BLaER1 treated with 17β-estradiol and CSF1 and Interleukin-3, amounts not matched to agents 10 nM and 100 nM (cell line): ENCODE data around the gene TBL1X.

Experiments used
- H3K27ac ChIP-seq, 11 experiments: shearing (Covaris generic); formaldehyde crosslinking; 2 replicates each; pipeline ENCODE4 v1.8.1; 2022
- H3K27me3 ChIP-seq, 11 experiments: shearing (Covaris generic); formaldehyde crosslinking; 2 replicates each; pipeline ENCODE4 v1.8.1; 2022
- H3K36me3 ChIP-seq, 11 experiments: shearing (Covaris generic); formaldehyde crosslinking; 2 replicates each; pipeline ENCODE4 v1.8.1; 2022
- H3K4me1 ChIP-seq, 10 experiments: shearing (Covaris generic); formaldehyde crosslinking; 2 replicates each; pipeline ENCODE4 v1.8.1; 2022
- H3K4me2 ChIP-seq, 11 experiments: shearing (Covaris generic); formaldehyde crosslinking; 2 replicates each; pipeline ENCODE4 v1.8.1; 2022
- H3K4me3 ChIP-seq, 10 experiments: shearing (Covaris generic); formaldehyde crosslinking; 2 replicates each; pipeline ENCODE4 v1.8.1; 2022
- H3K9ac ChIP-seq, 11 experiments: shearing (Covaris generic); formaldehyde crosslinking; 2 replicates each; pipeline ENCODE4 v1.8.1; 2022
- H3K9me3 ChIP-seq, 11 experiments: shearing (Covaris generic); formaldehyde crosslinking; replicated peaks in 1 of 11; 2 replicates each; pipeline ENCODE4 v1.8.1; 2022
- H4K20me1 ChIP-seq, 11 experiments: shearing (Covaris generic); formaldehyde crosslinking; 2 replicates each; pipeline ENCODE4 v1.8.1; 2022
- Cebpa-rat ChIP-seq, 11 experiments: shearing (Covaris generic); IDR thresholded peaks; 2 replicates each; pipeline ENCODE4 v1.8.1; 2022

The TBL1X gene

GRCh38 chrX:9605484-9605883 is 140.6 kb downstream of the TBL1X start:
- Histone ChIP-seq H3K9ac (no peak overlapping the region), H3K9me3 (peaks cover 0 to 20% (median 0%) of the 10 kb centered on the region in 11 experiments; a peak in 9 of 22 replicates), H3K4me3 (no peak overlapping the region), H3K27ac (no peak overlapping the region), H3K4me2 (no peak overlapping the region), H3K27me3 (no peaks in the 10 kb centered on the region), H3K4me1 (peaks cover 25 to 35% (median 29%) of the 10 kb centered on the region in 10 experiments), H3K36me3 (peaks cover 4 to 32% (median 14%) of the 10 kb centered on the region in 11 experiments; a peak in 14 of 22 replicates), H4K20me1 (peaks cover 54 to 100% (median 93%) of the 10 kb centered on the region in 11 experiments; a peak in 21 of 22 replicates)
- no peak for TF ChIP-seq Cebpa-rat (IDR thresholded peaks at IDR 0.05)

GRCh38 chrX:9606971-9607370 is 142.1 kb downstream of the TBL1X start:
- Histone ChIP-seq H3K4me2 (no peak overlapping the region), H3K36me3 (peaks cover 4 to 32% (median 14%) of the 10 kb centered on the region in 11 experiments; a peak in 14 of 22 replicates), H3K9ac (no peak overlapping the region), H3K27ac (no peak overlapping the region), H3K27me3 (no peaks in the 10 kb centered on the region), H3K4me3 (no peak overlapping the region), H3K9me3 (peaks cover 0 to 20% (median 0%) of the 10 kb centered on the region in 11 experiments; a peak in 9 of 22 replicates), H4K20me1 (peaks cover 45 to 100% (median 93%) of the 10 kb centered on the region in 11 experiments; a peak in 20 of 22 replicates), H3K4me1 (peaks cover 19 to 30% (median 22%) of the 10 kb centered on the region in 10 experiments; a peak in 19 of 20 replicates)
- no peak for TF ChIP-seq Cebpa-rat (IDR thresholded peaks at IDR 0.05)

- peaks cover 2 to 19% (median 9%) of the 10 kb centered on the region in 11 experiments; a peak in 14 of 22 replicates for H3K36me3 ChIP-seq
- peaks cover 0 to 10% (median 0%) of the 10 kb centered on the region in 11 experiments; a peak in 8 of 22 replicates for H3K9me3 ChIP-seq
- TF ChIP-seq Cebpa-rat (IDR thresholded peaks at IDR 0.05), result no peak
- H3K27me3 ChIP-seq, result no peaks in the 10 kb centered on the region
- H3K4me3 ChIP-seq, result no peak overlapping the region
- H3K9ac ChIP-seq, result no peak overlapping the region
- H3K4me1 ChIP-seq, result peaks cover 0 to 17% (median 1%) of the 10 kb centered on the region in 10 experiments; a peak in 7 of 20 replicates
- H3K27ac ChIP-seq, result no peak overlapping the region
- H4K20me1 ChIP-seq, result peaks cover 32 to 95% (median 74%) of the 10 kb centered on the region in 11 experiments; a peak in 18 of 22 replicates
- no peak overlapping the region for H3K4me2 ChIP-seq
Measured at GRCh38 chrX:9609499-9609898, 144.6 kb downstream of the TBL1X start.

- peaks cover 0 to 17% (median 1%) of the 10 kb centered on the region in 10 experiments; a peak in 7 of 20 replicates for H3K4me1 ChIP-seq
- H3K4me2 ChIP-seq, result no peak overlapping the region
- no peak overlapping the region for H3K4me3 ChIP-seq
- no peak for TF ChIP-seq Cebpa-rat (IDR thresholded peaks at IDR 0.05)
- H4K20me1 ChIP-seq, result peaks cover 36 to 95% (median 77%) of the 10 kb centered on the region in 11 experiments; a peak in 19 of 22 replicates
- peaks cover 0 to 14% (median 4%) of the 10 kb centered on the region in 11 experiments; a peak in 12 of 22 replicates for H3K36me3 ChIP-seq
- H3K9me3 ChIP-seq, result peaks cover 0 to 5% (median 0%) of the 10 kb centered on the region in 11 experiments; a peak in 3 of 22 replicates
- H3K27me3 ChIP-seq, result no peaks in the 10 kb centered on the region
- H3K27ac ChIP-seq, result no peak overlapping the region
- no peak overlapping the region for H3K9ac ChIP-seq
Measured at GRCh38 chrX:9609987-9610386, 145.1 kb downstream of the TBL1X start.

- Histone ChIP-seq H3K4me1 (peaks cover 0 to 17% (median 1%) of the 10 kb centered on the region in 10 experiments; a peak in 7 of 20 replicates), H4K20me1 (peaks cover 40 to 95% (median 77%) of the 10 kb centered on the region in 11 experiments; a peak in 19 of 22 replicates), H3K4me2 (0 out of 22 replicates have a peak overlapping the region, but pooled peaks of 2 of the 11 experiments have one; percentile 8 to 15), H3K36me3 (peaks cover 0 to 14% (median 2%) of the 10 kb centered on the region in 11 experiments; a peak in 5 of 22 replicates), H3K27ac (no peak overlapping the region), H3K27me3 (no peaks in the 10 kb centered on the region), H3K9me3 (peaks cover 0 to under 1% (median 0%) of the 10 kb centered on the region in 11 experiments; a peak in 1 of 22 replicates), H3K4me3 (no peak overlapping the region), H3K9ac (no peak overlapping the region)
- no peak for TF ChIP-seq Cebpa-rat (IDR thresholded peaks at IDR 0.05)
Measured at GRCh38 chrX:9610771-9611392, 146.0 kb downstream of the TBL1X start.

- H3K36me3 ChIP-seq, result peaks cover 0 to 11% (median 0%) of the 10 kb centered on the region in 11 experiments; a peak in 3 of 22 replicates
- H3K9me3 ChIP-seq, result no peaks in the 10 kb centered on the region; a peak in 1 of 22 replicates
- H3K27me3 ChIP-seq, result no peaks in the 10 kb centered on the region
- no peak for TF ChIP-seq Cebpa-rat (IDR thresholded peaks at IDR 0.05)
- peaks cover 38 to 95% (median 75%) of the 10 kb centered on the region in 11 experiments; a peak in 19 of 22 replicates for H4K20me1 ChIP-seq
- no peak overlapping the region for H3K9ac ChIP-seq
- peaks cover 0 to 17% (median 1%) of the 10 kb centered on the region in 10 experiments; a peak in 7 of 20 replicates for H3K4me1 ChIP-seq
- no peak overlapping the region for H3K27ac ChIP-seq
- H3K4me2 ChIP-seq, result no peak overlapping the region
- H3K4me3 ChIP-seq, result no peak overlapping the region
Measured at GRCh38 chrX:9611436-9612145, 146.7 kb downstream of the TBL1X start.

- no peaks in the 10 kb centered on the region; a peak in 1 of 22 replicates for H3K9me3 ChIP-seq
- peaks cover 0 to 12% (median 0%) of the 10 kb centered on the region in 11 experiments; a peak in 4 of 22 replicates for H3K36me3 ChIP-seq
- no peak overlapping the region for H3K4me2 ChIP-seq
- H3K27ac ChIP-seq, result no peak overlapping the region
- H3K4me3 ChIP-seq, result no peak overlapping the region
- peaks cover 0 to 17% (median 1%) of the 10 kb centered on the region in 10 experiments; a peak in 7 of 20 replicates for H3K4me1 ChIP-seq
- H3K27me3 ChIP-seq, result no peaks in the 10 kb centered on the region
- no peak for TF ChIP-seq Cebpa-rat (IDR thresholded peaks at IDR 0.05)
- H3K9ac ChIP-seq, result no peak overlapping the region
- H4K20me1 ChIP-seq, result peaks cover 41 to 95% (median 75%) of the 10 kb centered on the region in 11 experiments; a peak in 19 of 22 replicates
Measured at GRCh38 chrX:9612146-9612505, 147.3 kb downstream of the TBL1X start.

GRCh38 chrX:9614016-9614415 is 149.2 kb downstream of the TBL1X start:
- TF ChIP-seq Cebpa-rat (IDR thresholded peaks at IDR 0.05), result no peak
- Histone ChIP-seq H3K4me2 (no peak overlapping the region), H3K9ac (no peak overlapping the region), H3K36me3 (peaks cover 0 to 14% (median 0%) of the 10 kb centered on the region in 11 experiments; a peak in 6 of 22 replicates), H3K27me3 (no peaks in the 10 kb centered on the region), H3K27ac (no peak overlapping the region), H3K9me3 (no peaks in the 10 kb centered on the region; a peak in 1 of 22 replicates), H3K4me3 (no peak overlapping the region), H3K4me1 (peaks cover 0 to 17% (median 1%) of the 10 kb centered on the region in 10 experiments; a peak in 7 of 20 replicates), H4K20me1 (peaks cover 40 to 95% (median 73%) of the 10 kb centered on the region in 11 experiments; a peak in 18 of 22 replicates)
